Measurements from ENCODE around the gene C14orf180. TPM values are rescaled to one million over a fixed set of nuclear protein-coding genes. Genes with fewer than 3 reads are reported as not detected.

C14orf180 gene
- total RNA-seq, 1 donor from 2014 or later, result 1.7 TPM

DNA sequence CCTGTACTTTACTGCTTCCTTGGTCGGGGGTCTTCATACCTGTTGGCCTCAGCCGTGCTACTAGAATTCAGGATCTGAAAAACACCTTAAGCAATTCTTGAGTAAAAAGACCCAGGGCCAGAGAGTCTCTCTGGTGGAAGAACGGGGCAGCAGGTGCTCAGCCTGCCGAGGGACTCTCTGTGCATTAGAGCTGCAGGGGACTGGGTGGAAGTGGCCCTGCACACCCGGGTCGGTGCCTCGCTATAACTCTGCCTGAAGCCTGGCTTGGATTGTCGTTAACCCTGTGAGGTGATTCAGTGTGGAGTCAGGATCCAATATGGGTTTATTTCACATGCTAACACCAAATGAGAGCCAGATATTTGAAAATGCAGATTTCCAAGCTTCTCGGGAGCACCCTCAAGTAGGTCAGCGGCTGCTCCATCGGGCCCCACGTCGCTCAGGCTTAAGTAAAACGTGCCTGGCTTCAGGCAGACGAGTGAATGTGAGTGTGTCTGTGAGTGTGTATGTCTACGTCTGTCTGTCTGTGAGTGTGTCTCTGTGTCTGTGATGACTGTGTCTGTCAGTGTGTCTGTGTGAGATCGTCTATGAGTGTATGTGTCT lies 35.1 kb upstream of the C14orf180 start:
- DNase-seq (ENCODE audit: extremely low spot score in 2 of 2), result no peak
- no peaks in the 10 kb centered on the region for H3K9me3 ChIP-seq
- H3K27me3 ChIP-seq, result no peaks in the 10 kb centered on the region
- H3K4me3 ChIP-seq, result no peak overlapping the region
- TF ChIP-seq POLR2AphosphoS5 (IDR thresholded peaks at IDR 0.05; ENCODE audit: insufficient read depth in 1 of 2, low read depth in 1 of 2), result no peak
- TF ChIP-seq, protein P1, sequence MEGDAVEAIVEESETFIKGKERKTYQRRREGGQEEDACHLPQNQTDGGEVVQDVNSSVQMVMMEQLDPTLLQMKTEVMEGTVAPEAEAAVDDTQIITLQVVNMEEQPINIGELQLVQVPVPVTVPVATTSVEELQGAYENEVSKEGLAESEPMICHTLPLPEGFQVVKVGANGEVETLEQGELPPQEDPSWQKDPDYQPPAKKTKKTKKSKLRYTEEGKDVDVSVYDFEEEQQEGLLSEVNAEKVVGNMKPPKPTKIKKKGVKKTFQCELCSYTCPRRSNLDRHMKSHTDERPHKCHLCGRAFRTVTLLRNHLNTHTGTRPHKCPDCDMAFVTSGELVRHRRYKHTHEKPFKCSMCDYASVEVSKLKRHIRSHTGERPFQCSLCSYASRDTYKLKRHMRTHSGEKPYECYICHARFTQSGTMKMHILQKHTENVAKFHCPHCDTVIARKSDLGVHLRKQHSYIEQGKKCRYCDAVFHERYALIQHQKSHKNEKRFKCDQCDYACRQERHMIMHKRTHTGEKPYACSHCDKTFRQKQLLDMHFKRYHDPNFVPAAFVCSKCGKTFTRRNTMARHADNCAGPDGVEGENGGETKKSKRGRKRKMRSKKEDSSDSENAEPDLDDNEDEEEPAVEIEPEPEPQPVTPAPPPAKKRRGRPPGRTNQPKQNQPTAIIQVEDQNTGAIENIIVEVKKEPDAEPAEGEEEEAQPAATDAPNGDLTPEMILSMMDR (IDR thresholded peaks at IDR 0.05), result no peak
- TF ChIP-seq POLR2A (IDR thresholded peaks at IDR 0.05), result no peak
- H3K4me1 ChIP-seq, result peaks cover 10% of the 10 kb centered on the region
- no peaks in the 10 kb centered on the region for H3K36me3 ChIP-seq
- intact Hi-C loops (cut with DNase I), result no loop called here
- H3K27ac ChIP-seq, result no peak overlapping the region

DNA sequence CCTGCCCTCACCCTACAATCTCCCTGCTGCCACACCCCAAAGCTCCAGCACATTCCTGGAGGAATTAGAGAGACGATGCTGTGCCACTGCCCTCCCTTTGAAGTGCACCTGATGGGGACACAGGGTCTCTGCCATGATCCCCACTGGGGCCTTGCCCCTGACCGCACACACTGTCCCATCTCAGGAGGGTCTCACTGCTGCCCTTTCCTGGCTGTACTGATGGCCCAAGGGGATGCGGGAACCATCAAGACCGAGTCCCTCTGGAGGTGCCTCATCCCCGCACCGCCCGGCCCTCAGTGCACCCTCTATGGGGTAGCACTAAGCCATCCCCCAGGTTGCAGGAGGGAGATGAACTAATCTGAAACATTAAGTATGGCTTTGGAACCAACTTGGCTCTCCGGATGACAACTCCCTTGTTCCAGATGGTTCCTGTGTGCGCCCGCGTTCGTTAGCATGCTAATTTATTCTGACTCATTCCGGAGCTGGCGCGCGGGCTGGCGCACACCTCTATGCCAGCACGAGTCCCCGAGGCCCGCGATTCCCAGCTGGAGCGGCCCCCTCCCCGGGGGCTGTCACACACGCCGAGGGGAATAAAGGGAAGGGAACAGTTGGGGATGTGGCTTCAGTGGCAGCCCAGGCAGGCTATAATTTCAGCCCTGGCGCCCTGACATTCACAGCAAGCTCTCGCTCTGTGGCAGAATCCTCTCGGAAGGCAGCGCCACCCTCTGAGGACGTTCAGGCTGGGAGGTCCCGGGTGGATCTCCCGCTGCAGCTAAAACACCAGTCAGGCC lies 34.2 kb upstream of the C14orf180 start:
- TF ChIP-seq, protein P1 (IDR thresholded peaks at IDR 0.05), result no peak
- no peak for TF ChIP-seq POLR2A (IDR thresholded peaks at IDR 0.05)
- no peaks in the 10 kb centered on the region for H3K36me3 ChIP-seq
- no peaks in the 10 kb centered on the region for H3K9me3 ChIP-seq
- peak overlapping the region in 1 of 2 donors; percentile 24 for H3K4me3 ChIP-seq
- no peaks in the 10 kb centered on the region for H3K27me3 ChIP-seq
- peaks cover 10% of the 10 kb centered on the region for H3K4me1 ChIP-seq
- H3K27ac ChIP-seq, result no peak overlapping the region
- DNase-seq (ENCODE audit: extremely low spot score in 2 of 2), result no peak
- intact Hi-C loops (cut with DNase I), result no loop called here

DNA sequence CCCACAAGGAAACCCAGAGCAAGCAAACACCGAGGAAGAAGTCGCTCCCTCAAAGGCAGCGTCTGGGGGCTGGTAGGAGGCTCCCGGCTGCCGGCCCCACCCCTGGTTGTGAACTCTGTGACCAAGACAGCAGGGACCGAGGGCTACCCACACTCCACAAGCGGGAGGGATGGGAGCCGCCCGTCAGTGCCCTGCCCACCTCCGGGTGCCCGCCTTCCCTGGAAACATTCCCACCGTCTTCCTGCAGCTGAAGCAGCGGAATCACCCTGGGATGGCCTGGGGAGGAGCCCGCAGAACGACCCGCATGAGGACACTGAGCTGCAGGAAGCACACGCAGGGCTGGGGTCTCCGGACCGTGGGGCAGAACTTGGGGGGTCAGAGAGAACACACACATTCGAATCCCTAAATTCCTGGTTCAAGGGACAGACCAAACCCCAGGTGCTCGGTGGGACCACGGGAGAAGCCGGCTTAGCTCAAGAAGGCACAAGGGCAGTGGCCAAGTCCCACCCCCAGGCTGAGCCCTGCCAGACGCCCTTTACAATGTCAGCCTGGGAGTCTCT lies 33.5 kb upstream of the C14orf180 start:
- Histone ChIP-seq H3K27me3 (no peaks in the 10 kb centered on the region), H3K36me3 (no peaks in the 10 kb centered on the region), H3K27ac (no peak overlapping the region), H3K4me3 (peak overlapping the region in 1 of 2 donors; percentile 24), H3K4me1 (peaks cover 10% of the 10 kb centered on the region), H3K9me3 (no peaks in the 10 kb centered on the region)
- no peak for DNase-seq (ENCODE audit: extremely low spot score in 2 of 2)
- intact Hi-C loops (cut with DNase I), result no loop called here
- TF ChIP-seq POLR2AphosphoS5 (IDR thresholded peaks at IDR 0.05; ENCODE audit: insufficient read depth in 1 of 2, low read depth in 1 of 2), result no peak
- TF ChIP-seq POLR2A (IDR thresholded peaks at IDR 0.05), result no peak

DNA sequence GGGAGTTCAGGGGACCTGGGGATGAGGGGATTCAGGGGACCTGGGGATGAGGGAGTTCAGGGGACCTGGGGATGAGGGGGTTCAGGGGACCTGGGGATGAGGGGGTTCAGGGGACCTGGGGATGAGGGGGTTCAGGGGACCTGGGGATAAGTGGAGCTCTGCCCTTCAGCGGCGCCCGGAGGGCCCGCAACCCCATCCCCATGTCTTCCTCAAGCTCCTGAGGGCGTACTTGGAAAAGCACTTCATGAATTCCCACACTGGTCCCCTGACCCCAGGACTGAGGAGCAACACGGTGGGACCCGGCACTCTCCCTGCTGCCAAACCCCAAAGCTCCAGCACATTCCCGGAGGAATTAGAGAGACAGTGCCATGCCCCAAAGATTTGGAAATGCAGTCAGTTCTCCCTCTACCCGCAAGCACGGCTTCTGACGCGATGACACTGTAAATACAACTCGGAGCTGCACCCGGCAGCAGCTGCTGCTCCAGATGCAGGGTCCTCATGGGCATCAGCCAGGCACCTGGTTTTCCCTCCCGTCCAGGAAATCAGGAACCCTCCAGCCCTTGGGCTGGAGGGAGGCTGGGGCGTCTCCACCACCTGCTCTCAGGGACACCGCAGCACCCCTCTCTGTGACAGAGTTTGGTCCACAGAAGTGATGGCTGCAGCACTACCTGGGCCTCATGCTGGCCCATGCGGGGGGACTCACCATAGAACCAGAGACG lies 32.8 kb upstream of the C14orf180 start:
- Histone ChIP-seq H3K4me3 (no peak overlapping the region), H3K27ac (no peak overlapping the region), H3K9me3 (no peaks in the 10 kb centered on the region), H3K36me3 (no peaks in the 10 kb centered on the region), H3K27me3 (no peaks in the 10 kb centered on the region), H3K4me1 (peaks cover 10% of the 10 kb centered on the region)
- TF ChIP-seq POLR2AphosphoS5 (IDR thresholded peaks at IDR 0.05; ENCODE audit: insufficient read depth in 1 of 2, low read depth in 1 of 2) (no peak), POLR2A (IDR thresholded peaks at IDR 0.05) (no peak)
- TF ChIP-seq, protein P1 (IDR thresholded peaks at IDR 0.05), result no peak
- no peak for DNase-seq (ENCODE audit: extremely low spot score in 2 of 2)
- intact Hi-C loops (cut with DNase I), result no loop called here

DNA sequence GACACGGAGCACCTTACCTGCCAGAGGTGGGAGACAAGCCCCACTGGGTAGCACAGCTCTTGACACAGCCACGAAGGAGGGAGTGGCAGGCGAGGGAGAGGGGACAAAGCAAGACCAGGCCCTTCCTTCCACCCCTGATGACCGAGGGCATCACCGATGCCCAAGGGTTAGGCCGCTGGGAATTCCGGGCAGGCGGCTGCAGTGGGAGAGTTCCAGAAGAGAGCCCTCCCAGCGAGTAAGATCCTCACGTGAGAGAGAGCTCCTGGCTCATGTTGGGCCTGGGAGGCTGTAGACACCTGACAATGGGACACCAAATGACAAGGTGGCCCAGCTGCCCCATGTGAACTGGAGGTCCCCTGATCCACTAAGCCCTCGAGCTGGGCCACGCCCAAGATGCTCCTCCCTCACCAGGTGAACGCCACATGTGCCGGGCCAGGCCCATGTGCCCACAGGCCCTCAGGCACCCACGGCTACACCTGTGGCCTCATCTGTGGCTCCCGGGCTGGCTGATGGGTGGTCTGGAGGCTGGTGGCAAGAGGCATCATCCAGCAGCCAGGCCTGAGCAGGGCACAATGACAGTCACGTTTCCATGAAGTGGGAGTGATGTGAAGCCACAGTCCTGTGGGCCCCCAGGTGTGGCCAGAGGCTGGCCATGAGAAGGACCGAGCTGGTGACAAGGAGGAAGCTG lies 32.1 kb upstream of the C14orf180 start:
- no peak overlapping the region for H3K27ac ChIP-seq
- H3K4me3 ChIP-seq, result no peak overlapping the region
- H3K27me3 ChIP-seq, result no peaks in the 10 kb centered on the region
- peaks cover 10% of the 10 kb centered on the region for H3K4me1 ChIP-seq
- intact Hi-C loops (cut with DNase I), result no loop called here
- no peaks in the 10 kb centered on the region for H3K36me3 ChIP-seq
- TF ChIP-seq, protein P1 (IDR thresholded peaks at IDR 0.05), result no peak
- no peak for TF ChIP-seq POLR2AphosphoS5 (IDR thresholded peaks at IDR 0.05; ENCODE audit: insufficient read depth in 1 of 2, low read depth in 1 of 2)
- DNase-seq (ENCODE audit: extremely low spot score in 2 of 2), result no peak
- no peaks in the 10 kb centered on the region for H3K9me3 ChIP-seq
